Pancreas (tissue), 10 donors: ENCODE measurements around the gene HLF. TPM values are rescaled to one million over a fixed set of nuclear protein-coding genes. Genes with fewer than 3 reads are reported as not detected.

Experiments used
- ATAC-seq, 4 donors: fragments of 200-7000 bp; cut with Tn5 transposase; one replicate each; pipeline versions ENCODE4 v1.8.0 to v1.9.1; 2020; ENCODE audit warnings: mild to moderate bottlenecking in 4 of 4, moderate library complexity in 4 of 4
- DNase-seq, 6 donors: peaks; one replicate each; pipeline ENCODE4 v3.0.0-alpha.2; 2020
- FAIRE-seq: peaks from 2 replicates; lab custom pipeline; 2012; peaks lifted over from hg19 to GRCh38; lab: Jason Lieb, UNC
- H3K27ac ChIP-seq, 4 donors: fragments of 200-600 bp; sonication (generic); 1 replicate in 3 of 4; 2 replicates in 1 of 4; pipeline versions ENCODE4 v1.5.0 to v1.8.0; 2020
- H3K27me3 ChIP-seq, 4 donors: fragments of 200-600 bp; one replicate each; pipeline ENCODE4 v1.8.0; 2021
- H3K36me3 ChIP-seq, 3 donors: fragments of 200-600 bp; sonication (generic) in 1 of 3; one replicate each; pipeline versions ENCODE4 v1.5.0 to v1.8.0; 2020 to 2021
- H3K4me1 ChIP-seq, 3 donors: fragments of 200-600 bp; one replicate each; pipeline ENCODE4 v1.8.0; 2021
- H3K4me3 ChIP-seq, 4 donors: fragments of 200-600 bp; sonication (generic) in 2 of 4; one replicate each; pipeline versions ENCODE4 v1.5.0 to v1.8.0; 2020 to 2021
- H3K9me3 ChIP-seq, 4 donors: fragments of 200-600 bp; one replicate each; pipeline ENCODE4 v1.8.0; 2021
- WGBS, 2 donors: extraction: QIAGEN DNeasy Blood & Tissue Kit; methylation state at CpG; one replicate each; pipeline ENCODE4 v1.1.7; 2013; 5-methylcytosine and 5-hydroxymethylcytosine counted together
- intact Hi-C, 3 donors: fragments of 100-400 bp; cut with DNase I; formaldehyde crosslinking; loops; one replicate each; pipeline versions ENCODE4 v1.11.1 to v1.14.2; 2022
- polyA plus RNA-seq, 2 donors: library from polyadenylated mRNA; stranded (reverse); fragments of 200-250 nt; gene quantifications; one replicate each; pipeline ENCODE4 v1.2.3, GENCODE V29; 2013
- total RNA-seq, 6 donors: library from RNA; stranded (reverse); fragmentation: NEBNext Ultra II Directional in 4 of 6; extraction: Animal tissue kit (Norgen Biotek cat#: 25700) in 4 of 6; gene quantifications; one replicate each; pipeline versions ENCODE4 v1.2.1 to v1.2.4, GENCODE V29; 2021 to 2023
- TF ChIP-seq, protein P1 (sequence below), 4 donors: fragments of 200-600 bp; sonication (generic) in 3 of 4; IDR thresholded peaks; one replicate each; pipeline versions ENCODE4 v1.5.0 to v1.8.0; 2021; ENCODE audit warnings: antibody characterized with exemption in 4 of 4
- donor health status: healthy with polysubstance abuse.
- donor health status: DM: no; HTN: no; CAD: no; lungs with moderate emphysema.
- donor health status: DM: no; HTN: no; CAD: no.
- donor health status: control.
- donor health status: control.
- donor health status: Bipolar disorder and iron deficiency.
- donor health status: DM: yes; HTN: yes; CAD: no.
- donor health status: DM: no; HTN: no; CAD: no.
- donor health status: DM: no; HTN: no; CAD: no.
- donor health status: DM: yes; HTN: yes; CAD: no.

Gene HLF
- total and polyA plus RNA-seq, 8 donors = 1.2 to 4.6 (median 2.2) TPM

DNA sequence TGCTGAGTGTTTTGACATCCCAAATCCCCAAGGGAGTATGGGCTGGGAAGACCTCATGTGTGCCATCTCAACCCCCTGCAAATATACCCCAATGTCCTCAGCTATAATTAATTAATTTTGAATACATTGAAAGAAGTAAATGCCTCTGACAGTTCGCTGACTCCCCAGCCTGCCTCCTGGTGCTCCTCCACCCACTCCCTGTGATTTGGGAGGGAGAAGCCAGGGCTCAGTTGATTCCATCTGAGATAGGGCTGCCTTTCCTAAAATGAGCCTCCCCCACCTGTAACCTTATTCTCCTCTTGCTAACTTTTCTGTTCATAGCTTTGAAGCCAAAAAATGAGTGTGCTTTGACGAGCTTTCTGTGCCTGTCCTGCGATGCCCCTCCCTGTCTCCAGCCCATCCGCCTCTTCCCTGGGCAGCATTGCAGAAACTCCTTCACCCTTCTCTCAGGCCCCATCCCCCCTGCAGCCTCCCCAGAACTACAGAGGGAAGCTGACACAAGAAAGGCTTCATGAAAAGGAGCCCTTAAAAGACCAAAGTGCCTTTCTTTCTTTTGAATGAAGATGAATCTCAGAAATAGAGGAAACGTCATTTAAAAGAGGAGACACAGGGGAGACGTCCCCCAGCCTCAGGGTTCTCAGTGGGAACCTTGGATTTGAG lies 70.3 kb downstream of the HLF start:
- Histone ChIP-seq H3K36me3 (no peaks in the 10 kb centered on the region), H3K27ac (no peak overlapping the region), H3K27me3 (no peaks in the 10 kb centered on the region), H3K4me1 (no peaks in the 10 kb centered on the region), H3K4me3 (no peak overlapping the region), H3K9me3 (no peaks in the 10 kb centered on the region)
- DNase-seq = no peak
- intact Hi-C loops = no loop called here
- no peak for FAIRE-seq
- ATAC-seq = no peak
- 55 to 56% methylated on average over 6 of the region's 6 CpGs for WGBS, 2 donors
- TF ChIP-seq, protein P1, sequence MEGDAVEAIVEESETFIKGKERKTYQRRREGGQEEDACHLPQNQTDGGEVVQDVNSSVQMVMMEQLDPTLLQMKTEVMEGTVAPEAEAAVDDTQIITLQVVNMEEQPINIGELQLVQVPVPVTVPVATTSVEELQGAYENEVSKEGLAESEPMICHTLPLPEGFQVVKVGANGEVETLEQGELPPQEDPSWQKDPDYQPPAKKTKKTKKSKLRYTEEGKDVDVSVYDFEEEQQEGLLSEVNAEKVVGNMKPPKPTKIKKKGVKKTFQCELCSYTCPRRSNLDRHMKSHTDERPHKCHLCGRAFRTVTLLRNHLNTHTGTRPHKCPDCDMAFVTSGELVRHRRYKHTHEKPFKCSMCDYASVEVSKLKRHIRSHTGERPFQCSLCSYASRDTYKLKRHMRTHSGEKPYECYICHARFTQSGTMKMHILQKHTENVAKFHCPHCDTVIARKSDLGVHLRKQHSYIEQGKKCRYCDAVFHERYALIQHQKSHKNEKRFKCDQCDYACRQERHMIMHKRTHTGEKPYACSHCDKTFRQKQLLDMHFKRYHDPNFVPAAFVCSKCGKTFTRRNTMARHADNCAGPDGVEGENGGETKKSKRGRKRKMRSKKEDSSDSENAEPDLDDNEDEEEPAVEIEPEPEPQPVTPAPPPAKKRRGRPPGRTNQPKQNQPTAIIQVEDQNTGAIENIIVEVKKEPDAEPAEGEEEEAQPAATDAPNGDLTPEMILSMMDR (IDR thresholded peaks at IDR 0.05) = no peak

DNA sequence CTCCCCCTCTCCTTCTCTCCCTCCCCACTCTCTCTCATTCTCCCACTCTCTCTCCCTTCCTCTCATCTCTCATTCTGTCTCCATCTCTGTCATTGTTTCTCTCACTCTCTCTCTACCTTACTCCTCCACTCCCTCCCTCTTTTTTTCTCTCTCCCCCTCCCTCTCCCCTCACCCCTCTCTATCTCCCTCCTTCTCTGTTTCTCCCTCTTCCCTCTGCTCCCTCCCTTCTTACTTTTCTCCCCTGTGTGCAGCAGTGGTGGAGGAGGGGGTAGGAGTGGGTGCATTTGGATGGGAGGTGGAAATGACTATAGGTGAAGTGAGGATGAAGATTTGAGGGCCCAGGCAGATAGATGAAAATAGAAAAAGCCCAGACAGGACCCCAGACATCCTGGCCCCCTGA lies 70.9 kb downstream of the HLF start:
- H3K36me3 ChIP-seq = no peaks in the 10 kb centered on the region
- H3K27ac ChIP-seq = no peak overlapping the region
- no peak overlapping the region for H3K4me3 ChIP-seq
- H3K9me3 ChIP-seq = no peaks in the 10 kb centered on the region
- intact Hi-C loops = no loop called here
- FAIRE-seq (no peak), DNase-seq (no peak), ATAC-seq (no peak)
- TF ChIP-seq, protein P1 (IDR thresholded peaks at IDR 0.05) = no peak
- H3K27me3 ChIP-seq = no peaks in the 10 kb centered on the region
- H3K4me1 ChIP-seq = no peaks in the 10 kb centered on the region

DNA sequence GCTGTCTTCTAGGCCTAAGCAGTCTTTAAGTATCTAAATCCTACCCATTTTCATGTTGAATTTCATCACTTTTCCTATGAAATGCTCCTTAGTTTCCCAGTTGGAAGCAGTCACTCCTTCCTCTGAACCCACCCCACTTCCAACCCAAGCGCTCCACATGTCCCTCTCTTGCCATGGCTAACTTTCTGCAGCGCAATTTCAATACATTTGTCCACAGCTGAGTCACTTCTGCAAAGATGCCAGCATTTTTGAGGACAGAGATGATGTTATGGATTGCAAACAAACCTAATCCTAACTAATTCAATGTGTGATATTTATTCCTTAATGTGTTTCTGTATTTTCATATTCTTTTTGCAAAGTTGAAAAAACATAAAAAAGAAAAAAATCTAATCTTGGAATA lies 71.7 kb downstream of the HLF start:
- no peaks in the 10 kb centered on the region for H3K9me3 ChIP-seq
- no peaks in the 10 kb centered on the region for H3K4me1 ChIP-seq
- ATAC-seq (no peak), FAIRE-seq (no peak), DNase-seq (no peak)
- TF ChIP-seq, protein P1 (IDR thresholded peaks at IDR 0.05) = no peak
- no peak overlapping the region for H3K4me3 ChIP-seq
- intact Hi-C loops = no loop called here
- H3K36me3 ChIP-seq = no peaks in the 10 kb centered on the region
- WGBS, 2 donors = 91 to 98% methylated on average over 2 of the region's 2 CpGs
- H3K27ac ChIP-seq = no peak overlapping the region
- H3K27me3 ChIP-seq = no peaks in the 10 kb centered on the region

DNA sequence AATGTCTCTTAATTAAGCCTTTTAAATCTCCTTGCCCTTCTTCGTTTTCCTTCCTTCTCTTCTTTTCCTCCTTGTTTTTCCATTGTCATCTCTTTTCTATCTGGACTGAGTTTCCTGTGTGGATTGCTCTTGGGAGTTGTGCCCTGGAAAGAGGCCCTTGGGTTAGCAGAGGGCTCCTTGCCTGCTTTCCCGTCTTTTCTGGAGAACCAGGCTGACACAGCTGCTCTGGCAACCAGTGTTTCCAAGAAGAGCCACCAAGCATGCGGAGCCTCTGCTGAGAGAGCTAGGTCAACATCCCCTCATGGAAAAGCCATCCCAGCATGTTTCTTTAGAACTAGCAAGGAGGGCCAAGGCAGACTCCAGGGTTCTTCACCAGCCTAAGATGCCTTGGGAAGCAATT lies 75.4 kb downstream of the HLF start:
- Histone ChIP-seq H3K27me3 (no peaks in the 10 kb centered on the region), H3K4me3 (no peak overlapping the region), H3K36me3 (no peaks in the 10 kb centered on the region), H3K9me3 (no peaks in the 10 kb centered on the region), H3K4me1 (no peaks in the 10 kb centered on the region), H3K27ac (no peak overlapping the region)
- DNase-seq = no peak
- ATAC-seq = no peak
- intact Hi-C loops = no loop called here
- TF ChIP-seq, protein P1 (IDR thresholded peaks at IDR 0.05) = no peak
- FAIRE-seq = no peak
- 61 to 75% methylated on average over 3 of the region's 3 CpGs for WGBS, 2 donors

DNA sequence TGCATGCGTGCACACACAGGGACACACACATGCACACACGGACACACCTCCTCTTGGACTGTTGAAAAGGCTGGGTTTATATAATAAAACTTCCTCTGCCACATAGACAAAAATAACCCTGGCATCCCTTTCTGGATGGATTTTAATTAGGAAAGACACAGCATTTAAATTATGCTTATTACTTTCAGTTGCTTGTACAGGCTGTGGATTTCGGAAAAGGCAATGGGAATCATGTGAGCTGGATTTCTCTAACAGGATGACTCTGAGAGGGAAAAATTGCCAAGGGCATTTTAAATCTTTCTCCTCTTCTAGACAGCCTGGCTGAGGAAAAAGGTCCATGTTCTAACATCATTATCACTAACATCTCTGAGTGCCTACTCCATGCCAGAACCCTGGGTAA lies 75.9 kb downstream of the HLF start:
- intact Hi-C loops = no loop called here
- no peaks in the 10 kb centered on the region for H3K27me3 ChIP-seq
- no peak overlapping the region for H3K4me3 ChIP-seq
- H3K36me3 ChIP-seq = no peaks in the 10 kb centered on the region
- H3K9me3 ChIP-seq = no peaks in the 10 kb centered on the region
- 72 to 83% methylated on average over 3 of the region's 3 CpGs for WGBS, 2 donors
- H3K27ac ChIP-seq = no peak overlapping the region
- TF ChIP-seq, protein P1 (IDR thresholded peaks at IDR 0.05) = no peak
- no peak for FAIRE-seq
- H3K4me1 ChIP-seq = no peaks in the 10 kb centered on the region
- ATAC-seq = no peak
- DNase-seq = no peak
